ENCODE data around the gene MAN1C1. TPM values are rescaled to one million over a fixed set of nuclear protein-coding genes. Genes with fewer than 3 reads are reported as not detected.

Gene MAN1C1
- total and polyA plus RNA-seq, 2 donors (not counting 1 experiment from before 2014, with no cell fraction given), result 0.31 to 0.89 TPM

GRCh38 chr1:25828491-25828890 lies 211.9 kb downstream of the MAN1C1 start:
- H3K9me3 Mint-ChIP-seq (ENCODE audit: insufficient read depth), result no peaks in the 10 kb centered on the region
- Histone ChIP-seq H4K20me1 (ENCODE audit: control insufficient read depth, insufficient read depth, low read length, poor library complexity, severe bottlenecking) (peaks cover 2% of the 10 kb centered on the region), H3K27ac (ENCODE audit: low read length in 2 of 2) (no peak overlapping the region), H3K36me3 (replicated peaks in 1 of 2; ENCODE audit: control extremely low read depth in 1 of 2, control insufficient read depth in 1 of 2, extremely low read depth in 1 of 2, insufficient read depth in 2 of 2, low read length in 1 of 2) (peaks cover 13 to 70% of the 10 kb centered on the region in 2 experiments), H3K9me3 (ENCODE audit: control extremely low read depth in 1 of 3, control insufficient read depth in 2 of 3, insufficient read depth in 1 of 3, low read length in 2 of 3) (no peaks in the 10 kb centered on the region), H3K27me3 (replicated peaks in 1 of 4; ENCODE audit: control extremely low read depth in 1 of 4, control insufficient read depth in 3 of 4, insufficient read depth in 4 of 4, low read length in 3 of 4) (no peaks in the 10 kb centered on the region), H3K4me3 (ENCODE audit: control extremely low read depth in 1 of 5, extremely low read depth in 1 of 5, insufficient read depth in 1 of 5, low read depth in 2 of 5, low read length in 4 of 5) (no peak overlapping the region), H3K4me1 (ENCODE audit: control insufficient read depth in 2 of 2, insufficient read depth in 2 of 2, low read length in 2 of 2) (no peaks in the 10 kb centered on the region), H3K79me2 (ENCODE audit: control insufficient read depth, insufficient read depth, low read length) (peaks cover 12% of the 10 kb centered on the region), H3K9ac (ENCODE audit: low read length) (no peak overlapping the region), H3K4me2 (replicated peaks; ENCODE audit: low read depth, low read length, poor library complexity, severe bottlenecking) (no peak overlapping the region), H2AFZ (ENCODE audit: insufficient read depth, low read depth, low read length, poor library complexity, severe bottlenecking) (no peak overlapping the region)
- no peak overlapping the region for H3K27ac Mint-ChIP-seq
- ATAC-seq (ENCODE audit: low read depth) (no peak), DNase-seq (no peak)
- POLR2A ChIA-PET, result no interaction called here
- no peaks in the 10 kb centered on the region for H3K4me1 Mint-ChIP-seq
- intact Hi-C loops (cut with micrococcal nuclease), result no loop called here
- H3K27me3 Mint-ChIP-seq, result no peaks in the 10 kb centered on the region
- TF ChIP-seq CTCF (IDR thresholded peaks at IDR 0.05) (no peak), EZH2 (IDR thresholded peaks at IDR 0.05; ENCODE audit: borderline replicate concordance, insufficient read depth, low read depth, low read length, poor library complexity, severe bottlenecking) (no peak)
- WGBS (ENCODE audit: insufficient coverage), result no CpG with 5 or more reads among the region's 3 CpGs
- no peak overlapping the region for H3K4me3 Mint-ChIP-seq
- CTCF ChIA-PET, result no interaction called here

DNA sequence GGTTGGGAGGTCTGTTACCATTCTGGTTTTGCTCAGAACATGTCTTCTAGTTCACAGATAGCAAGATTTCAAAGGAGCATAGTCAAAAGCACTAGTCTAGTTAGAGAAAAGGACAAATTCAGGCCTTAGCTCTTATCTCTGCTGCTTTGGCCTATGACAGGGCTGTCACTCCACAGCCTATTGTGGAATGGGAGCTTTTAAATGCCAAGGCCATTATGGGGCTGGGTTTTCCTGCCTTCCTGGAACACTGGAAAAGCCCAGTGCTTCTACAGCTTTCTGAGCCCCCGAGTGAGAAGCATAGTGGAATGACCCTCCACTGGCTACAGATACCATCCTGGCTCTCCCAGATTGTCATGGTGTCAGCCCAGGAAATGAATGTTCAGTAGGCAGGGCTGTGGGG lies 212.5 kb downstream of the MAN1C1 start:
- H3K9me3 Mint-ChIP-seq (ENCODE audit: insufficient read depth), result no peaks in the 10 kb centered on the region
- H3K27me3 Mint-ChIP-seq, result no peaks in the 10 kb centered on the region
- no peak overlapping the region for H2AFZ ChIP-seq (ENCODE audit: insufficient read depth, low read depth, low read length, poor library complexity, severe bottlenecking)
- no peak overlapping the region for H3K9ac ChIP-seq (ENCODE audit: low read length)
- no peak overlapping the region for H3K4me2 ChIP-seq (replicated peaks; ENCODE audit: low read depth, low read length, poor library complexity, severe bottlenecking)
- DNase-seq (no peak), ATAC-seq (ENCODE audit: low read depth) (no peak)
- CTCF ChIA-PET, result no interaction called here
- no peaks in the 10 kb centered on the region for H4K20me1 ChIP-seq (ENCODE audit: control insufficient read depth, insufficient read depth, low read length, poor library complexity, severe bottlenecking)
- peaks cover 13 to 71% of the 10 kb centered on the region in 2 experiments for H3K36me3 ChIP-seq (replicated peaks in 1 of 2; ENCODE audit: control extremely low read depth in 1 of 2, control insufficient read depth in 1 of 2, extremely low read depth in 1 of 2, insufficient read depth in 2 of 2, low read length in 1 of 2)
- WGBS (ENCODE audit: insufficient coverage), result 80% methylated on average over 1 of the region's 1 CpG
- no peak overlapping the region for H3K4me3 Mint-ChIP-seq
- intact Hi-C loops (cut with micrococcal nuclease), result no loop called here
- H3K27me3 ChIP-seq (replicated peaks in 1 of 4; ENCODE audit: control extremely low read depth in 1 of 4, control insufficient read depth in 3 of 4, insufficient read depth in 4 of 4, low read length in 3 of 4), result no peaks in the 10 kb centered on the region
- no peaks in the 10 kb centered on the region for H3K4me1 Mint-ChIP-seq
- no peak overlapping the region for H3K27ac ChIP-seq (ENCODE audit: low read length in 2 of 2)
- TF ChIP-seq EZH2 (IDR thresholded peaks at IDR 0.05; ENCODE audit: borderline replicate concordance, insufficient read depth, low read depth, low read length, poor library complexity, severe bottlenecking) (no peak), CTCF (IDR thresholded peaks at IDR 0.05) (no peak)
- H3K79me2 ChIP-seq (ENCODE audit: control insufficient read depth, insufficient read depth, low read length), result peaks cover 6% of the 10 kb centered on the region
- no peaks in the 10 kb centered on the region for H3K9me3 ChIP-seq (ENCODE audit: control extremely low read depth in 1 of 3, control insufficient read depth in 2 of 3, insufficient read depth in 1 of 3, low read length in 2 of 3)
- H3K27ac Mint-ChIP-seq, result no peak overlapping the region
- POLR2A ChIA-PET, result no interaction called here
- H3K4me3 ChIP-seq (ENCODE audit: control extremely low read depth in 1 of 5, extremely low read depth in 1 of 5, insufficient read depth in 1 of 5, low read depth in 2 of 5, low read length in 4 of 5), result no peak overlapping the region
- no peaks in the 10 kb centered on the region for H3K4me1 ChIP-seq (ENCODE audit: control insufficient read depth in 2 of 2, insufficient read depth in 2 of 2, low read length in 2 of 2)
